Spleen (tissue), 7 donors: ENCODE results near the gene RBMS3.

Experiments used
- POLR2A ChIP-seq, 3 donors: fragments of 450-650 bp; IDR thresholded peaks; one replicate each; pipeline ENCODE4 v1.5.1; 2017; ENCODE audit warnings: antibody characterized with exemption in 3 of 3, mild to moderate bottlenecking in 1 of 3
- TF ChIP-seq, protein P1 (sequence below), 11 experiments: fragments of 200-600 bp in 7 of 11; fragments of 450-650 bp in 4 of 11; sonication (generic) in 4 of 11; IDR thresholded peaks in 8 of 11; conservative IDR thresholded peaks in 3 of 11; 1 replicate in 7 of 11; 2 replicates in 4 of 11; pipeline versions ENCODE4 v1.4.0 to v1.8.0; 2016 to 2021; ENCODE audit warnings: antibody characterized with exemption in 11 of 11, inconsistent platforms in 4 of 11, mild to moderate bottlenecking in 1 of 11
- donor health status: DM: no; HTN: no; CAD: no; lungs with moderate emphysema.
- donor health status: DM: no; HTN: no; CAD: no.
- donor health status: DM: no; HTN: no; CAD: no.

DNA sequence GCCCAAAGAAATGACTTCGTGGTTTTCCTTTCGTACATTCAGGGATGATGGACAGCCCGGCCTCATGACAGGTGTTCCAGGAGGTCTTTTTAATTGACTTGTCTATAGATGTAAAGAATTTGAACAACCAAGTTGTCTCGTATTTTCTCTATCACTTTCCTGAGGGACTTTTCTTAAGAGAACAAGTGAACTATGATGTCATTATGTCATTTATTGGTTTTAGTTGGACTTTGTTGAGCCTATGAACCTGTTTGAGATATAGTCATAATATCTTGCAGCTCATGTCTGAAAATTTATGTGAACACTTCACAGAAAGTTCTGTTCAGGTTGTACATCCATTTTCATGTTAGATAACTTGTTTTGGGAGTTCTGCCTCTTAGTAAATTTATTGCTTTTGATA is 89.2 kb downstream of the RBMS3 start:
- TF ChIP-seq, protein P1, sequence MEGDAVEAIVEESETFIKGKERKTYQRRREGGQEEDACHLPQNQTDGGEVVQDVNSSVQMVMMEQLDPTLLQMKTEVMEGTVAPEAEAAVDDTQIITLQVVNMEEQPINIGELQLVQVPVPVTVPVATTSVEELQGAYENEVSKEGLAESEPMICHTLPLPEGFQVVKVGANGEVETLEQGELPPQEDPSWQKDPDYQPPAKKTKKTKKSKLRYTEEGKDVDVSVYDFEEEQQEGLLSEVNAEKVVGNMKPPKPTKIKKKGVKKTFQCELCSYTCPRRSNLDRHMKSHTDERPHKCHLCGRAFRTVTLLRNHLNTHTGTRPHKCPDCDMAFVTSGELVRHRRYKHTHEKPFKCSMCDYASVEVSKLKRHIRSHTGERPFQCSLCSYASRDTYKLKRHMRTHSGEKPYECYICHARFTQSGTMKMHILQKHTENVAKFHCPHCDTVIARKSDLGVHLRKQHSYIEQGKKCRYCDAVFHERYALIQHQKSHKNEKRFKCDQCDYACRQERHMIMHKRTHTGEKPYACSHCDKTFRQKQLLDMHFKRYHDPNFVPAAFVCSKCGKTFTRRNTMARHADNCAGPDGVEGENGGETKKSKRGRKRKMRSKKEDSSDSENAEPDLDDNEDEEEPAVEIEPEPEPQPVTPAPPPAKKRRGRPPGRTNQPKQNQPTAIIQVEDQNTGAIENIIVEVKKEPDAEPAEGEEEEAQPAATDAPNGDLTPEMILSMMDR (IDR thresholded peaks at IDR 0.05 in 8 of 11, conservative IDR thresholded peaks at IDR 0.05 in 3 of 11), result no peak
- TF ChIP-seq POLR2A (IDR thresholded peaks at IDR 0.05), result no peak
